ENCODE data around the gene EEIG1.

EEIG1 gene

DNA sequence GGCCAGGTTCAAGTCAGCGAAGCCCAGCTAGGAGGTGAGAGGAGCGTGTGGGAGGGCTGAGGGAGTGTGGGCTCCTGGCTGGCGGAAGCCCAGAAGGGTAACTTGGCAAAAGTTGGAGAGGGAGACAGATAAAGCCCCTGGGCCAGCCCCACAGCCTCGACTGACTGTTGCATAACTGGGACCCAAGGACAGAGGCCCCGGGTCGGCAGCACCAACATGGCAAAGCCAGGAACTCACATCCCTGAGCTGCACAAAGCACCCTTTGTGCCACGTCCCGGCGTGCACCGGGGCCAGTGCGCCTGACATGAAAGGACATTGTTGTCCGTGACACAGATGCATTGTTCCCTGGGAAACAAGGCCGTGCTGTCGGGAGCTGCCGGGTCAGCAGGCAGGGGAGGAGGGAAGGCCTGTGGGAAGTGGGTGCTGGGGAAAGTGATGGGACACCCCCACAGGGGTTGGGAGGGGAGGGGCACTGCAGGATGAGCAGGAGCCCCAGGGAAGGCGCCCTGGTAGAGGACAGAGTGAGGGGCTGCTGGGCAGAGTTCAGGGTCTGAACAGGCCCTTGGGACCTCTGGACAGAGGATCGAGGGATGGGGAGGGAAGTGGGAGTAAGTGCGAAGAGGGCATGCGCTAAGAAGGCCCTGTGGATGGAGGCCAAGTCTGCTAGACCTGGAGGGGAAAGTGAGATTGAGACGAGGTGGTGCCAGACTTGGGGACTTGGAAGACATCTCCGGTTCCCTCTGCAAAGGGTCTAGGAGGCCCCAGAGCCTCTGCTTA lies 30.1 kb downstream of the EEIG1 start:
- Histone ChIP-seq H3K27me3 (replicated peaks; ENCODE audit: insufficient read depth, low read length) (no peaks in the 10 kb centered on the region), H3K27ac (ENCODE audit: low read length) (no peak overlapping the region), H4K20me1 (ENCODE audit: insufficient read depth, low read length) (no peaks in the 10 kb centered on the region), H3K4me3 (ENCODE audit: low read length) (no peak overlapping the region), H3K4me1 (ENCODE audit: low read length) (peaks cover 8% of the 10 kb centered on the region), H3K9ac (ENCODE audit: low read length) (no peak overlapping the region), H3K4me2 (ENCODE audit: low read depth, low read length) (no peak overlapping the region), H2AFZ (ENCODE audit: low read length) (no peak overlapping the region), H3K36me3 (replicated peaks; ENCODE audit: insufficient read depth, low read length) (no peaks in the 10 kb centered on the region), H3K9me2 (replicated peaks; ENCODE audit: insufficient read depth, low read length) (no peaks in the 10 kb centered on the region), H3K9me3 (replicated peaks; ENCODE audit: insufficient read depth, low read length) (no peaks in the 10 kb centered on the region), H3F3A (ENCODE audit: insufficient read depth, low read length) (peaks cover 3% of the 10 kb centered on the region), H3K79me2 (ENCODE audit: low read length) (peaks cover 35% of the 10 kb centered on the region)
- TF ChIP-seq, protein P1, sequence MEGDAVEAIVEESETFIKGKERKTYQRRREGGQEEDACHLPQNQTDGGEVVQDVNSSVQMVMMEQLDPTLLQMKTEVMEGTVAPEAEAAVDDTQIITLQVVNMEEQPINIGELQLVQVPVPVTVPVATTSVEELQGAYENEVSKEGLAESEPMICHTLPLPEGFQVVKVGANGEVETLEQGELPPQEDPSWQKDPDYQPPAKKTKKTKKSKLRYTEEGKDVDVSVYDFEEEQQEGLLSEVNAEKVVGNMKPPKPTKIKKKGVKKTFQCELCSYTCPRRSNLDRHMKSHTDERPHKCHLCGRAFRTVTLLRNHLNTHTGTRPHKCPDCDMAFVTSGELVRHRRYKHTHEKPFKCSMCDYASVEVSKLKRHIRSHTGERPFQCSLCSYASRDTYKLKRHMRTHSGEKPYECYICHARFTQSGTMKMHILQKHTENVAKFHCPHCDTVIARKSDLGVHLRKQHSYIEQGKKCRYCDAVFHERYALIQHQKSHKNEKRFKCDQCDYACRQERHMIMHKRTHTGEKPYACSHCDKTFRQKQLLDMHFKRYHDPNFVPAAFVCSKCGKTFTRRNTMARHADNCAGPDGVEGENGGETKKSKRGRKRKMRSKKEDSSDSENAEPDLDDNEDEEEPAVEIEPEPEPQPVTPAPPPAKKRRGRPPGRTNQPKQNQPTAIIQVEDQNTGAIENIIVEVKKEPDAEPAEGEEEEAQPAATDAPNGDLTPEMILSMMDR (IDR thresholded peaks at IDR 0.05; ENCODE audit: low read length), result no peak
- no peak for TF ChIP-seq EZH2 (optimal IDR thresholded peaks at IDR 0.05; ENCODE audit: low read depth, low read length)
- TF ChIP-seq EZH2phosphoT487 (IDR thresholded peaks at IDR 0.05; ENCODE audit: low read length), result no peak
- DNase-seq, result no peak

DNA sequence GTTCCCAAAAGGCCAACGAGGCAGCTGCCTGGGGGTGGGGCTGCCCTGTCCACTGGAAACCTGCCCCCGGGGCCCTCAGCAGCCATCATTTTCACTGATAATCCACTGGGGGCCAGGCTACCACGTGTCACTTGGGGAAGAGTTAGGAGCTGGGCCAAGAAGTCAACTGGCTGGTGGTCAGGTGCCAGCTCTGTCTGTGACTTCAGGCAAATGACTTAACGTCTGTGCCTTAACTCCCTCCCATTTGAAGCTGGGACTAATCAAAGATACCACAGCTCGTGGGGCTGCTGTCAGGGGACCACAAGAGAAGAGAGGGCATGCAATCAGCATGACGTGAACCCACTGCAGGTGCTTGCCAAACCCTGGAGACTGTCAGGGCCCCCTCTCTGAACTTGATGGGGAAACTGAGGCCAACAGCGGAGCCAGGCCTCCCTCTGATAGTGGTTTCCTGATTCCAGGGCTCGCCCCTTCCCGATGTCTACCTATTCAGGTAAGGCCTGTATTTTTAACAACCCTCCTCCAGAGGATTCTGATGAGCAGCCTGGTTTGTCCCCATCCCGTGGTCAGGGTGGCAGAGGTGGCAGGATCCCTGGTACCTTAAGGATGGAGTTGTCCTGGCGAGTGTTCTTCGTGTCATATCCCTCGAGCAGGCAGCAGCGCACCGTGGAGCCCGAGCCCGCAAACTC lies 30.8 kb downstream of the EEIG1 start:
- H3K36me3 ChIP-seq (replicated peaks; ENCODE audit: insufficient read depth, low read length), result no peaks in the 10 kb centered on the region
- no peak overlapping the region for H3K9ac ChIP-seq (ENCODE audit: low read length)
- TF ChIP-seq, protein P1 (IDR thresholded peaks at IDR 0.05; ENCODE audit: low read length), result no peak
- TF ChIP-seq EZH2phosphoT487 (IDR thresholded peaks at IDR 0.05; ENCODE audit: low read length), result no peak
- no peak for TF ChIP-seq EZH2 (optimal IDR thresholded peaks at IDR 0.05; ENCODE audit: low read depth, low read length)
- no peaks in the 10 kb centered on the region for H3K9me2 ChIP-seq (replicated peaks; ENCODE audit: insufficient read depth, low read length)
- no peak overlapping the region for H3K27ac ChIP-seq (ENCODE audit: low read length)
- H3K4me1 ChIP-seq (ENCODE audit: low read length), result peaks cover 2% of the 10 kb centered on the region
- H3K4me2 ChIP-seq (ENCODE audit: low read depth, low read length), result no peak overlapping the region
- no peaks in the 10 kb centered on the region for H3K9me3 ChIP-seq (replicated peaks; ENCODE audit: insufficient read depth, low read length)
- H3K4me3 ChIP-seq (ENCODE audit: low read length), result no peak overlapping the region
- no peaks in the 10 kb centered on the region for H4K20me1 ChIP-seq (ENCODE audit: insufficient read depth, low read length)
- no peaks in the 10 kb centered on the region for H3F3A ChIP-seq (ENCODE audit: insufficient read depth, low read length)
- no peak for DNase-seq
- H3K27me3 ChIP-seq (replicated peaks; ENCODE audit: insufficient read depth, low read length), result no peaks in the 10 kb centered on the region
- no peak overlapping the region for H2AFZ ChIP-seq (ENCODE audit: low read length)
- H3K79me2 ChIP-seq (ENCODE audit: low read length), result peaks cover 30% of the 10 kb centered on the region

DNA sequence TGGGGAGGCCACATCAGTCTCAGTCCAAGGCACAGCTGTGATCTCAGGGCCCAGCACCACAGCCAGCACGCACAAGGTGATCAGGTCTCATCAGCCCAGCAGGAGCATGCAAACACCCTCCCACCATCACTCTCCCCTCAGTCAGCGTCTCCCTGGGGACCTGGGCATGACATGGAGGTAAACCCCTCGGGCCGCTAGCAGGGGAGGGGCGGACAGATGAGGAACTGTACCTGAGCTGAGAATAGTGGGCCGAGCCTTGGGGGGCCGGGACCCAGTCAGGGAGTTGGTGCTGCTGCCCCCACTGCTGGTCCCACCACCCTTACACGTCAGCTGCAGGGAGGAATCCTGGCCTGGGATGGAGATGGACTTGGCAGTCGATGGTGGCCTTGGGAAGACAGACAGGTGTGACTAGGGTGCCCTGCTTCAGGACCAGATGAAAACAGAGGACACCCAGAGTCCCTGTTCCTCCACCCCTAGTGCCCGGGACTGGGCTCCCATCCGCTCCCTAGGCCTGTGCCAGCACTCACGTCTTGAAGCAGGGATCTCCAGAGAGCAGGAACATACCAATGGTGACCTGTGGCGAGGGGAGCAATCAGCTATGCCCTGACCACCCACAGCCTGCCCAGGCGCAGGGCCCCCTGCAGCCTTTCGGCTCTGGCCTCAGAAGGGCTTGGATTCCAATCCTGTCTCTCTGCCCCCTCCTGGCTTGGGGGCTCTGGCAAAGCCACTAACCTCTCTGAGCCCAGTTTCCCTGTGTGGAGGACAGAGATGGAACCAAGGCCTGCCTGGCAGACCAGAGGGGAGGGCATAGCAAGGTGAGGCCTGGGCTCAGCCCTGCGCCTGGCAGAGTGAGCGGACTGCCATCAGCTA lies 32.7 kb downstream of the EEIG1 start:
- no peaks in the 10 kb centered on the region for H3K27me3 ChIP-seq (replicated peaks; ENCODE audit: insufficient read depth, low read length)
- H3K9ac ChIP-seq (ENCODE audit: low read length), result no peak overlapping the region
- H3K36me3 ChIP-seq (replicated peaks; ENCODE audit: insufficient read depth, low read length), result no peaks in the 10 kb centered on the region
- H3F3A ChIP-seq (ENCODE audit: insufficient read depth, low read length), result no peaks in the 10 kb centered on the region
- H3K4me3 ChIP-seq (ENCODE audit: low read length), result no peak overlapping the region
- H3K4me2 ChIP-seq (ENCODE audit: low read depth, low read length), result no peak overlapping the region
- no peak for TF ChIP-seq EZH2phosphoT487 (IDR thresholded peaks at IDR 0.05; ENCODE audit: low read length)
- TF ChIP-seq EZH2 (optimal IDR thresholded peaks at IDR 0.05; ENCODE audit: low read depth, low read length), result no peak
- TF ChIP-seq, protein P1 (IDR thresholded peaks at IDR 0.05; ENCODE audit: low read length), result no peak
- no peaks in the 10 kb centered on the region for H3K9me2 ChIP-seq (replicated peaks; ENCODE audit: insufficient read depth, low read length)
- no peaks in the 10 kb centered on the region for H4K20me1 ChIP-seq (ENCODE audit: insufficient read depth, low read length)
- H3K79me2 ChIP-seq (ENCODE audit: low read length), result peaks cover 11% of the 10 kb centered on the region
- H3K4me1 ChIP-seq (ENCODE audit: low read length), result no peaks in the 10 kb centered on the region
- no peak overlapping the region for H3K27ac ChIP-seq (ENCODE audit: low read length)
- DNase-seq, result no peak
- H2AFZ ChIP-seq (ENCODE audit: low read length), result no peak overlapping the region
- no peaks in the 10 kb centered on the region for H3K9me3 ChIP-seq (replicated peaks; ENCODE audit: insufficient read depth, low read length)

All from MM.1S (cell line).